Activated gamma-delta T cell treated with Interleukin-2 at 50 U/mL for 16 hours (primary cell): ENCODE data around the gene CD276.
"Not testable (repeated sequence)": the region's sequence is repeated elsewhere in the genome, so short reads cannot be mapped to it uniquely, and the experiment has no call there.

Experiments used
- DNase-seq: peaks from one replicate; pipeline ENCODE4 v3.0.0-alpha.2; 2020

The CD276 gene

GRCh38 chr15:73710321-73710720, 26.1 kb downstream of the CD276 start:
- DNase-seq: no peak

DNA sequence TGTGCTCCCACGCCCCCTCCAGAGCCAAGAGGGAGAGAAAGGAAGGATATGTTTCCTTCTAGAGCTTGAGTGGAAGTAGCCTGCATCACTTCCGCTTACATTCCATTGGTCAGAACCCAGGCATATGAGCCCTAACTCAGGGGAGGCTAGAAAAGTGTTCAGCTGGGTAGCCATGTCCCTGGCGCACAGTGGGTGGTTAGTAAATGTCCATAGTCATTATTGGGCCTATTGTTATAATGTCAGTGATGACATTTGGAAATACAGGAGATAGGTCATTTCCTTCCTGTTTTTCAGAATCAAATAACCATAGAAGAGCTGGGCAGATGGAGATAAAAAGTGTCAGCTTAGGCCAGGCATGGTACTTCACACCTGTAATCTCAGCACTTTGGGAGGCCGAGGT, 27.3 kb downstream of the CD276 start:
- DNase-seq: no peak

GRCh38 chr15:73712107-73712506, 27.9 kb downstream of the CD276 start:
- DNase-seq: no peak

- no peak for DNase-seq
Observed at GRCh38 chr15:73714695-73715301, 30.6 kb downstream of the CD276 start.

DNA sequence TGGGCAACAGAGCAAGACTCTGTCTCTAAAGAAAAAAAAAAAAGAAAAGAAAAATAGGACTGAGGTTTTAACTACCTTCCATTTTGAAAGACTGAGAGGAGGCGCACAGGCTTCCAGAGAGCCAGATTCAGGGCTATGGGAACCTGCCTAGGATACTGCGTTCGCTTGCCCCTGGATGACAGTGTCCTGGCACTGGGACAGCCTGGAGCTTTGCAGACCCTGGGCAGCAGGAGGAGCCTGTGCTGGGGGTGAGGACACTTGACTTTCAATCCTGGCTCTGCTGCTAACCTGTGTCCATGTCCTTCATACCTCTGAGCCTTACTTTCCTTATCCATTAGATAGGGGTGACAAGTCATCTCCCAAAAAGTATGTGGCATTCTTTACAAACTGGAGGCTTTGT, 31.2 kb downstream of the CD276 start:
- DNase-seq: no peak

- no peak for DNase-seq
Observed at GRCh38 chr15:73716417-73716816, 32.2 kb downstream of the CD276 start.

DNA sequence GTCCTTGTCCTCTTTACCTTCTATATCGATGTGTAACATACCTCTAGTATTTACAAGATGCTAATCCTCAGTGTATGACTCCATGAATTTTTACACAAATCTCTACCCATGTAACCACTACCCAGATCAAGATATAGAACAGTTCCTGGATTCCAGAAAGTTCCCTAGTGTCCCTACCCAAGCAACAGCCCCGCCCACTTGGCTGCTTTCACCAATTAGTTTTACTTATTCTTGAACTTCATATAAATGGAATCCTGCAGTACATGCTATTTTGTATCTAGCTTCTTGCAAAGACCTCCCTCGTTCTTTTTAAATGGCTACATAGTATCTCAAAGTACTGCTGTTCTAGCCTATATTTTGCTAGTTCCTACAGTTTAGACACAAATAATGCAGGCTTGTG, 33.0 kb downstream of the CD276 start:
- DNase-seq: no peak

DNA sequence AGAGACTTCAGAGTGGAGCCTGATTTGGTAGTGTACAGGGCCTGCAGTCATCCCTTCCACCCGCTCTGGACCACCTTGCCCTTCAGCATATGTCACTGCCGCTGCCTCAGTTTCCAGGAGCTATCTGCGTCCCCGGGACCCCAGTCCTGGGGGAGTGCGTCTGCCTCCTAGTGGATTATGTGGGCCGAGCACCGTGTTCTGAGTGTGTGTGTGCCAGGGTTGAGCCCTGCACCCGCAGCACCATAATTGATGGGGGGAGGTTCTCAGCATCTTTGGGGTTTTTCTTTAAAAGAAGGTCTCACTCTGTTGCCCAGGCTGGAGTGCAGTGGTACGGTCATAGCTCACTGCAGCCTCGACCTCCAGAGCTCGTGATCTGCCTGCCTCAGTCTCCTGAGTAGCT, 33.6 kb downstream of the CD276 start:
- DNase-seq: no peak

GRCh38 chr15:73718694-73719093, 34.5 kb downstream of the CD276 start:
- no peak for DNase-seq

DNA sequence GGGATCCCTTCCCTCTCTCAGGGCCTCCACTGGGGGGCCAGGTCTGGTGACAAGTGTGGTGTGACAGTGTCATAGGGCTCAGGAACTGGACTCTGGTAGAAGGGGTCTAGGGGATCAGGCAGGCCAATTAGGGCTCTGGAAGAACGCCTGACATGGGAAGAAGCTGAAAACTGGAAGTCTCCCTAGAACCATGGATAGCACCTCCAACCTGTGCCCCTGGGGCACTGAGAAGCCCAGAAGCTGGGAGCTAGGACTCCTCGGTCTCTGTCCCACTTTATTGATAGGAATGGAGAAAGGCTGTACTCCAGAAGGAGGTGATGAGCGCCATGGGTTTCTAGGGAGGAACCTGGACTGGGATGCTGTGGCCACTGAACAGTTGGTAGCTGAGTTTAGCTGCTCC, 38.2 kb downstream of the CD276 start:
- no peak for DNase-seq

GRCh38 chr15:73723191-73723590, 39.0 kb downstream of the CD276 start:
- no peak for DNase-seq

- DNase-seq: no peak
Observed at GRCh38 chr15:73724212-73724611, 40.0 kb downstream of the CD276 start.

GRCh38 chr15:73727330-73727976, 43.3 kb downstream of the CD276 start:
- DNase-seq: no peak

DNA sequence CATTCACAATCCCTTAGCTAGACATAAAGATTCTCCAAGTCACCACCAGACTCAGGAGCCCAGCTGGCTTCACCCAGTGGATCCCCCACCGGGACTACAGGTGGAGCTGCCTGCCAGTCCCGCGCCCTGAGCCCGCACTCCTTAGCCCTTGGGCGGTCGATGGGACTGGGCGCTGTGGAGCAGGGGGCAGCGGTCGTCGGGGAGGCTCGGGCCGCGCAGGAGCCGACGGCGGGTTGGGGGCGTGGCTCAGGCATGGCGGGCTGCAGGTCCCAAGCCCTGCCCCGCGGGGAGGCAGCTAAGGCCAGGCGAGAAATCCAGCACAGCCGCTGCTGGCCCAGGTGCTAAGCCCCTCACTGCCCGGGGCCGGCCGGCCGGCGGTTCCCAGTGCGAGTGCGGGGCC, 47.9 kb downstream of the CD276 start:
- DNase-seq: not testable (repeated sequence)

- no peak for DNase-seq
Observed at GRCh38 chr15:73732930-73733329, 48.7 kb downstream of the CD276 start.

- no peak for DNase-seq
Observed at GRCh38 chr15:73737535-73737934, 53.4 kb downstream of the CD276 start.

DNA sequence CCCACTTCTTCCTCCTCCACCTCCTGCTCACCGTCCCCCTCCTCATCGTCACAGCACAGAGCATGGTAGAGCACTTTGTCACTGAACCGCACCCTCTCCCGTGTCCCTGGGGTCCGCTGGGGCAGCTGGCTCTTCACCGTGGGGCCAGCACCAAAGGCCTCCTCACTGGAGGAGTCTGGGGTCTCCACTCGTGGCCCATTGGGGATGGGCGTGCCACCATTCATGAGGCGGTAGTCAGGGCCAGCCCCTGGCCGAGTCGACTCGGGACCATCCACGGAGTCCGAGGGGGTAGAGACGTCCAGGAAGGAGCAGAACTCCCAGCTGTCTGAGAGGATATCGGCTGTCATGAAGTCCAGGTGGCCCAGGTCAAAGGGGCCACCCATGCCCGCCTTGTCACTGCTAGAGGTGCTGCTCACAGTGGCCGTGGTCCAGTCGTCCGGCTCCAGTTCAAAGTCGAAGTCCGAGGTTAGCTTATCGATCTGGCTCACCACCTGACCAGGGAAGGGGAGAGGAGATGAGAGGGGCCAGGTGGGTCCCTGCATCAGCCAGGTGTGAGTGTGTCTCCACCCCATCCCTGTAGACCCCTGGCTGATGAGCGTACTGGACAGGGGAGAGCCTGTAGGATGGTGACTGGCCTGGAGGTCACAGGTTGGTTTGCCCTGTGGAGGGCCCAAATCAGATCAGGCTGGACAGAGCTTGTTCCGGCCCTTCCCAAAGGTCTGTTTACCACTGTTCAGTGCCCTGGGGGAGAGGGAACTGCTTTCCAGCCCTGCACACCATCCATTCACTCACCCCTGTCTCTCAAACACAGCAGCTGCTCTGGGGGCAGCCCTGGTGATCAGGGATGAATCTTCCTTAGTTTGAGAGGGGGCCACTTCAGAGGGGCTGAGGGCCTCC, 56.2 kb downstream of the CD276 start:
- no peak for DNase-seq

- no peak for DNase-seq
Observed at GRCh38 chr15:73741321-73741836, 57.2 kb downstream of the CD276 start.

DNA sequence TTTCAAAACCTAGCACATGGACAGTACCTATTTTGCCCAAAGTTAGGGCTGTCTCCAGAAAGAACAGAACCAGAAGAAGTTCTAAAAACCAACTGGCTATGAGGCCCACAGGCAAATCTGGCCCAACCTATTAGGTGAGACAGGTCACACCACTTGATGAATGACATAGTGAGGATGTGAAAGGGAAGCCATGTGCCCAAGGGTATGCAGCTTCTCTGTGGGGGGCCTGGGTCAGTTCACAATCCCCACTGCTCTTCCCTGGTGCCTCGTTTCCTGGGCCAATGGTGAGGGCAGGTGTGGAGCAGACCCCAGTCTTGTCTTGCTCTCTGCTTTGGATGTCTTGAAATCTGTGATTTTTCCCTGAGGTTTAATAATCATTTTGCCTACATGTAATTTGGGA, 60.1 kb downstream of the CD276 start:
- DNase-seq: no peak

DNA sequence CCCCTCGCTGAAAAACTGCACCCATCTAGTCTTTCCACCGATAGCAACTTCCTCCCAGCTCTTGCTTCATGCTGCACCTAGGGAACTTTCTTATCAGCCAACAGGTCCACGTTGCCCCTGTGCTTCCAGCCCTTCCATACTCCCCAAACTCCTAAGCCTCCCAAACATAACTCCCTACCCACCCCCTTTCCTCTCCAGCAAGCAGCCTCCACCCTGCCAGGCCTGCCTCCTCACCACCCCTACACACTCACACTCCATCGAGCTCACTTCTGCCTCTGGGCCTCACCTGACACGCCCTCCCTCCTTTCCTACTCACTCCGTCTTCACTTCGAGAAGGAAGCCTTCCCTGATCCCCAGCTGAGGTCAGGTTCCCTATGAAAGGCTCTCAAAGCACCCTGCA, 60.9 kb downstream of the CD276 start:
- DNase-seq: no peak

GRCh38 chr15:73746261-73746660, 62.1 kb downstream of the CD276 start:
- no peak for DNase-seq

DNA sequence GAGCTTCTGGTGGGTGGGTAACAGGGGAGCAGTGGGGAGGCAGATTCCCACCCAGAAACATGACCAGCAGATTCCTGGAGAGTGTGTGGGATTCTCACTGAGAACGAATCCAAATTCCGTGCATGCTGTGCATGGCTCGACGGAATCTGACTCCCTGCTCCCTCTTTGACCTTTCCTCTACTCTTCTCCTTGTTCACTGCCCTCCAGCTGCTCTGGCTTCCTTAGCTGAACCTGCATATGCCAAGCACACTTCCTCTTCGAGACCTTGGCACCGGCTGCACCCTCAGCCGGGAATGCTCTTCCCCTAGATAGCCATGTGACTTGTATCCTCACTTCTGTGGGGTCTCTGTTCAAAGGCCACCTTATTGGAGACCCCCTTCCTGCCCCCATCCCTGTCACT, 62.7 kb downstream of the CD276 start:
- no peak for DNase-seq

DNA sequence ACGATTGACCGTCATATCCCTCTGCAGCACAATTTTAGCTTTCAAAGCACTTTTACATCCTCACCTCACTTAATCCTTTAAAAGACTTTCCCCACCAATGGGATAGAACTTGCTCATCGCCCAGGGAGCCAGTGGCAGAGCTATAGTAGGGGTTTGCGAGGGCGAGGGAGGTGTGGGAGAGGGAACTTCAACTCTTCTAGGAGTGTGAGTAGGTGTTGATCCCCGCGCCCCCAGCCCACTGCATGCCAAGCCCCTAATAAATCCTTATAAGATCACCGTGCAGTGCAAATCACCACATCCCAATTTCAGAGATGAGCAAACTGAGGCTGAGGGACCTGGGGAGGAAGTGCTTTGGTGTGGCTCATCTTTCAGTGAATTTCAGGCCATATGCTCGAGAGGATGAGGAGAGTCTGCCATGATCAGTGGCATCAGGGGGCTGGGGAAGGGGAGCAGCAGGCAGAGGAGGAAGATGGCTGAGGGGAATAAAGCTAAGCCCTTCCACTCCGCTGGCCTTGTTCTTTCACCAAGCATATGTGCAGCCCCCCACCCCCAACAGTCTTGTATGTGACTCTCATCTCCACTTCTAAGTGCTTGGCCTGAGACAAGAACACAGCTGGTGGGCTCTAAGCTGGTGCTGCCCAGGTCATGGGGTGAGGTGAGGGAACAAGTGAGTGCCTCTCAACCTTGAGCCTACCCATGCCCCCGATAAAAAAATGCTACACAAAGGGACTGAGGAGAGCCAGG, 63.8 kb downstream of the CD276 start:
- no peak for DNase-seq
